ENCODE measurements around the gene UCHL5.

DNA sequence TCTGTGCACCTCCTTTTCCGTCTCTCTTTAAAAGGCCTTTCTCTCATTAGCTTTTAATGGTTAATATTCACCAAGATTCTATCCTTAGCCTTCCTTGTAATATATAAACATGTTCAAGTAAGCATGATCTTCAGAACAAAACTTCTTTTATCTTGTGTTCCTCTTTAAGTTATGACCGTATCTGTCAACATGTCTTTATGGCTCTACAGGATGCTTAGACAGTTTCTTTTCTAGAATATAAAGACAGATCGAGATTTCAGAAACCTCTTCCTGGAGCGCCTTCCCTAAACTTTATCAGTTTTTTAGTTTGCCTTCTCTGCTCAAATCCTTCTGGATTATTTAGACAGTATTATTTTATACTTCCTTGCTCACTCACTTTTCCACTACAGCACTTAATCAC, 7.4 kb upstream of the UCHL5 start:
- no peak for TF ChIP-seq CTCF (IDR thresholded peaks at IDR 0.05)
- TF ChIP-seq ZFX (IDR thresholded peaks at IDR 0.05; ENCODE audit: borderline replicate concordance), result no peak
